HL-60 (cell line): Measurements from ENCODE around the gene C15orf62.

ENCODE experiments used
- DNase-seq, 2 experiments: peaks; one replicate each; pipeline ENCODE4 v3.0.0-alpha.2; 2010 to 2020; ENCODE audit warnings: low read depth in 1 of 2, low spot score in 1 of 2
- H3K27ac ChIP-seq: fragments of 250-450 bp; sonication (Bioruptor Pico); replicated peaks from 2 replicates; pipeline ENCODE4 v1.5.1; 2020; ENCODE audit warnings: mild to moderate bottlenecking, moderate library complexity
- H3K27me3 ChIP-seq: fragments of 250-450 bp; sonication (Bioruptor Pico); 2 replicates; pipeline ENCODE4 v1.5.1; 2021; ENCODE audit warnings: mild to moderate bottlenecking, moderate library complexity; ENCODE audit not compliant: insufficient read depth, poor library complexity, severe bottlenecking
- H3K4me3 ChIP-seq: replicated peaks from 2 replicates; pipeline ENCODE4 v1.5.1; 2011; ENCODE audit warnings: mild to moderate bottlenecking, control low read depth, low read length; ENCODE audit not compliant: insufficient read depth
- GABPA ChIP-seq: IDR thresholded peaks from 2 replicates; pipeline ENCODE4 v1.6.1; 2012; ENCODE audit warnings: low read depth
- POLR2AphosphoS5 ChIP-seq: IDR thresholded peaks from 2 replicates; pipeline ENCODE4 v1.6.1; 2012; ENCODE audit warnings: low read depth
- SPI1 ChIP-seq: IDR thresholded peaks from 2 replicates; pipeline ENCODE4 v1.6.1; 2012; ENCODE audit warnings: low read depth, mild to moderate bottlenecking, borderline replicate concordance
- TF ChIP-seq, protein P1 (sequence below): IDR thresholded peaks from 2 replicates; pipeline ENCODE4 v1.6.1; 2012; ENCODE audit warnings: low read depth; ENCODE audit not compliant: insufficient replicate concordance
- TF ChIP-seq, protein P2 (sequence below): IDR thresholded peaks from one replicate; pipeline ENCODE4 v1.5.1; 2011; ENCODE audit warnings: low read length, control low read depth, inconsistent platforms; ENCODE audit not compliant: insufficient read depth

C15orf62 gene

DNA sequence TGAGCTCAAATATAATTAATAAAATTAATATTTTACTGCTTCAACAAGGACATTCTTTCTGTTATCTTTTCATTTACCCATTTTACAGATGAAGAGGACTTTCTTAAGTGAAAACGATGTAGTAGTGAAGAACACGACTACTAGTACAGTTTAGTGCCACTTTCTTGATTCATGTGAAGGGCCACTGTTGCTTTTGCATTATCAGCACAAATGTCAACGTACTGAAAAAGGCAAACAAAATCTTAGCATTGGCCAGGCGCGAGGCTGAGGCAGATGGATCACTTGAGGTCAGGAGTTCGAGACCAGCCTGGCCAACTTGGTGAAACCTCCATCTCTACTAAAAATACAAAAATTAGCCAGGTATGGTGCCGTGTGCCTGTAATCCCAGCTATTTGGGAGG is 49.3 kb downstream of the C15orf62 start:
- TF ChIP-seq, protein P1, sequence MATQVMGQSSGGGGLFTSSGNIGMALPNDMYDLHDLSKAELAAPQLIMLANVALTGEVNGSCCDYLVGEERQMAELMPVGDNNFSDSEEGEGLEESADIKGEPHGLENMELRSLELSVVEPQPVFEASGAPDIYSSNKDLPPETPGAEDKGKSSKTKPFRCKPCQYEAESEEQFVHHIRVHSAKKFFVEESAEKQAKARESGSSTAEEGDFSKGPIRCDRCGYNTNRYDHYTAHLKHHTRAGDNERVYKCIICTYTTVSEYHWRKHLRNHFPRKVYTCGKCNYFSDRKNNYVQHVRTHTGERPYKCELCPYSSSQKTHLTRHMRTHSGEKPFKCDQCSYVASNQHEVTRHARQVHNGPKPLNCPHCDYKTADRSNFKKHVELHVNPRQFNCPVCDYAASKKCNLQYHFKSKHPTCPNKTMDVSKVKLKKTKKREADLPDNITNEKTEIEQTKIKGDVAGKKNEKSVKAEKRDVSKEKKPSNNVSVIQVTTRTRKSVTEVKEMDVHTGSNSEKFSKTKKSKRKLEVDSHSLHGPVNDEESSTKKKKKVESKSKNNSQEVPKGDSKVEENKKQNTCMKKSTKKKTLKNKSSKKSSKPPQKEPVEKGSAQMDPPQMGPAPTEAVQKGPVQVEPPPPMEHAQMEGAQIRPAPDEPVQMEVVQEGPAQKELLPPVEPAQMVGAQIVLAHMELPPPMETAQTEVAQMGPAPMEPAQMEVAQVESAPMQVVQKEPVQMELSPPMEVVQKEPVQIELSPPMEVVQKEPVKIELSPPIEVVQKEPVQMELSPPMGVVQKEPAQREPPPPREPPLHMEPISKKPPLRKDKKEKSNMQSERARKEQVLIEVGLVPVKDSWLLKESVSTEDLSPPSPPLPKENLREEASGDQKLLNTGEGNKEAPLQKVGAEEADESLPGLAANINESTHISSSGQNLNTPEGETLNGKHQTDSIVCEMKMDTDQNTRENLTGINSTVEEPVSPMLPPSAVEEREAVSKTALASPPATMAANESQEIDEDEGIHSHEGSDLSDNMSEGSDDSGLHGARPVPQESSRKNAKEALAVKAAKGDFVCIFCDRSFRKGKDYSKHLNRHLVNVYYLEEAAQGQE, result no peak
- no peak for TF ChIP-seq POLR2AphosphoS5
- no peak for TF ChIP-seq GABPA
- no peak for TF ChIP-seq SPI1
- TF ChIP-seq, protein P2, sequence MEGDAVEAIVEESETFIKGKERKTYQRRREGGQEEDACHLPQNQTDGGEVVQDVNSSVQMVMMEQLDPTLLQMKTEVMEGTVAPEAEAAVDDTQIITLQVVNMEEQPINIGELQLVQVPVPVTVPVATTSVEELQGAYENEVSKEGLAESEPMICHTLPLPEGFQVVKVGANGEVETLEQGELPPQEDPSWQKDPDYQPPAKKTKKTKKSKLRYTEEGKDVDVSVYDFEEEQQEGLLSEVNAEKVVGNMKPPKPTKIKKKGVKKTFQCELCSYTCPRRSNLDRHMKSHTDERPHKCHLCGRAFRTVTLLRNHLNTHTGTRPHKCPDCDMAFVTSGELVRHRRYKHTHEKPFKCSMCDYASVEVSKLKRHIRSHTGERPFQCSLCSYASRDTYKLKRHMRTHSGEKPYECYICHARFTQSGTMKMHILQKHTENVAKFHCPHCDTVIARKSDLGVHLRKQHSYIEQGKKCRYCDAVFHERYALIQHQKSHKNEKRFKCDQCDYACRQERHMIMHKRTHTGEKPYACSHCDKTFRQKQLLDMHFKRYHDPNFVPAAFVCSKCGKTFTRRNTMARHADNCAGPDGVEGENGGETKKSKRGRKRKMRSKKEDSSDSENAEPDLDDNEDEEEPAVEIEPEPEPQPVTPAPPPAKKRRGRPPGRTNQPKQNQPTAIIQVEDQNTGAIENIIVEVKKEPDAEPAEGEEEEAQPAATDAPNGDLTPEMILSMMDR, result no peak
- H3K4me3 ChIP-seq, result no peak overlapping the region
- H3K27me3 ChIP-seq, result no peaks in the 10 kb centered on the region
- DNase-seq, result no peak
- H3K27ac ChIP-seq, result no peak overlapping the region

DNA sequence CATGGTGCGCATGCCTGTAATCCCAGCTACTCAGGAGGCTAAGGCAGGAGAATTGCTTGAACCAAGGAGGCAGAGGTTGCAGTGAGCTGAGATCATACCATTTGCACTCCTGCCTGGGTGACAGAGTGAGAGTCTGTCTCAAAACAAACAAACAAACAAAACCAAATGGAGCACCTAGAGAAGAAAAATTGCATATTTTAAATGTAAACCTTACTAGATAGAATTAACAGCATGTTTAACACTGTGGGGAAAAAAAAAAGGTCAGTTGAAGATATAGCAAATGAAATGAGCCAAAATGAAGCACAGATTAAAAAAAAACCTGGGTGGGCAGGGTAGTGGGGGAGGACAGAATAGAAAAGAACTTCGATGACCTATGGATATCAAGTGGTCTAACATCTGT is 51.4 kb downstream of the C15orf62 start:
- no peak for DNase-seq
- no peak overlapping the region for H3K27ac ChIP-seq
- TF ChIP-seq SPI1, result no peak
- no peak for TF ChIP-seq POLR2AphosphoS5
- TF ChIP-seq, protein P1, result no peak
- no peak for TF ChIP-seq GABPA
- TF ChIP-seq, protein P2, result no peak
- H3K27me3 ChIP-seq, result no peaks in the 10 kb centered on the region
- H3K4me3 ChIP-seq, result no peak overlapping the region
